HepG2 (cell line): ENCODE results near the gene SREK1. TPM values are rescaled to one million over a fixed set of nuclear protein-coding genes. Genes with fewer than 3 reads are reported as not detected.

ENCODE experiments used
- ATAC-seq: fragments of 200-7000 bp; cut with Tn5 transposase; 3 replicates; pipeline ENCODE4 v1.9.1; 2020; ENCODE audit warnings: mild to moderate bottlenecking, moderate library complexity
- BruUV-seq: library from RNA; stranded (reverse); fragments of 400-500 nt; replicated peaks from 2 replicates; lab custom pipeline; 2021; lab: Mats Ljungman, UMichigan
- CTCF ChIA-PET: fragments of 300-600 bp; formaldehyde crosslinking; extraction: SDS; loops from one replicate; lab custom pipeline; 2021; ENCODE audit warnings: low total read pairs, inconsistent platforms, low intra/inter-chr PET ratio; lab: Yijun Ruan, JAX
- POLR2A ChIA-PET: fragments of 350-600 bp; sonication (Branson Sonifier 250); formaldehyde crosslinking; loops from one replicate; lab custom pipeline; 2020; ENCODE audit warnings: antibody characterized with exemption, inconsistent platforms; lab: Yijun Ruan, JAX
- DNase-seq: peaks from one replicate; pipeline ENCODE4 v3.0.0-alpha.2; 2015; ENCODE audit warnings: low spot score
- FAIRE-seq: peaks from 3 replicates; lab custom pipeline; 2011; peaks lifted over from hg19 to GRCh38; lab: Jason Lieb, UNC
- H2AFZ ChIP-seq: one replicate; pipeline ENCODE4 v1.6.1; 2011; ENCODE audit warnings: low read length, inconsistent platforms
- H3K27ac ChIP-seq: fragments of 300-600 bp; 3 replicates; pipeline ENCODE4 v1.8.0; 2011; ENCODE audit warnings: mixed run types, mild to moderate bottlenecking, mixed read lengths, low read length, inconsistent platforms; ENCODE audit not compliant: insufficient read depth; ENCODE audit errors: extremely low read length
- H3K27me3 ChIP-seq, 2 experiments: fragments of 200-600 bp in 1 of 2; 2 replicates in 1 of 2; 3 replicates in 1 of 2; pipeline versions ENCODE4 v1.6.0 to v1.8.0; 2011; ENCODE audit warnings: low read length in 2 of 2, mild to moderate bottlenecking in 2 of 2, moderate library complexity in 2 of 2, inconsistent platforms in 1 of 2; ENCODE audit not compliant: insufficient read depth in 2 of 2, control insufficient read depth in 1 of 2
- H3K36me3 ChIP-seq, 2 experiments: fragments of 200-600 bp in 1 of 2; replicated peaks in 1 of 2; 2 replicates in 1 of 2; 3 replicates in 1 of 2; pipeline versions ENCODE4 v1.5.1 to v1.8.0; 2011; ENCODE audit warnings: low read length in 2 of 2, inconsistent platforms in 1 of 2; ENCODE audit not compliant: insufficient read depth in 2 of 2, control insufficient read depth in 1 of 2
- H3K4me1 ChIP-seq: 2 replicates; pipeline ENCODE4 v1.5.1; 2012; ENCODE audit warnings: low read length, inconsistent platforms; ENCODE audit not compliant: insufficient read depth
- H3K4me2 ChIP-seq: 2 replicates; pipeline ENCODE4 v1.6.0; 2011; ENCODE audit warnings: low read depth, low read length, inconsistent platforms
- H3K4me3 ChIP-seq, 3 experiments: fragments of 200-600 bp in 1 of 3; sonication (generic), shearing (Covaris generic) in 1 of 3; replicated peaks in 1 of 3; 2 replicates each; pipeline ENCODE4 v1.5.1; 2011 to 2016; ENCODE audit warnings: low read length in 3 of 3, inconsistent platforms in 2 of 3, low read depth in 2 of 3, mild to moderate bottlenecking in 2 of 3, control low read depth in 1 of 3, mixed read lengths in 1 of 3; ENCODE audit not compliant: insufficient read depth in 1 of 3
- H3K79me2 ChIP-seq: one replicate; pipeline ENCODE4 v1.6.1; 2011; ENCODE audit warnings: low read length, inconsistent platforms; ENCODE audit not compliant: insufficient read depth
- H3K9ac ChIP-seq: 2 replicates; pipeline ENCODE4 v1.6.0; 2011; ENCODE audit warnings: mild to moderate bottlenecking, low read depth, low read length, inconsistent platforms; ENCODE audit not compliant: insufficient read depth
- H3K9me3 ChIP-seq: 2 replicates; pipeline ENCODE4 v1.5.1; 2012; ENCODE audit warnings: mild to moderate bottlenecking, low read length
- H4K20me1 ChIP-seq: 2 replicates; pipeline ENCODE4 v1.6.0; 2011; ENCODE audit warnings: inconsistent platforms, mild to moderate bottlenecking, low read length, moderate library complexity; ENCODE audit not compliant: insufficient read depth
- HDAC6 ChIP-seq: fragments of 200-600 bp; sonication (generic); IDR thresholded peaks from 2 replicates; pipeline ENCODE4 v1.7.0; 2017; ENCODE audit warnings: mild to moderate bottlenecking, antibody characterized with exemption, low read length, low read depth
- HMG20A ChIP-seq: IDR thresholded peaks from 2 replicates; pipeline ENCODE4 v1.6.1; 2016; ENCODE audit warnings: borderline replicate concordance
- HMGXB3 ChIP-seq: sonication (generic); formaldehyde crosslinking; IDR thresholded peaks from 2 replicates; pipeline ENCODE4 v1.4.0; 2020; ENCODE audit warnings: missing genetic modification reagents, borderline replicate concordance
- HOXA5 ChIP-seq: sonication (generic); formaldehyde crosslinking; IDR thresholded peaks from 2 replicates; pipeline ENCODE4 v1.4.0; 2020; ENCODE audit warnings: missing genetic modification reagents
- MATR3 ChIP-seq: sonication (generic); formaldehyde crosslinking; IDR thresholded peaks from 2 replicates; pipeline ENCODE4 v1.4.0; 2020; ENCODE audit warnings: missing genetic modification reagents
- MED1 ChIP-seq: sonication (generic); formaldehyde crosslinking; IDR thresholded peaks from 2 replicates; pipeline ENCODE4 v1.4.0; 2020; ENCODE audit warnings: missing genetic modification reagents
- PAF1 ChIP-seq: IDR thresholded peaks from 2 replicates; pipeline ENCODE4 v1.6.1; 2016; ENCODE audit warnings: missing genetic modification reagents, missing compliant biosample characterization
- RARG ChIP-seq: sonication (generic); formaldehyde crosslinking; IDR thresholded peaks from 2 replicates; pipeline ENCODE4 v1.4.0; 2020; ENCODE audit warnings: low read depth, mild to moderate bottlenecking, missing genetic modification reagents
- ZBTB39 ChIP-seq: sonication (generic); formaldehyde crosslinking; IDR thresholded peaks from 2 replicates; pipeline ENCODE4 v1.5.0; 2020; ENCODE audit warnings: missing genetic modification reagents
- WGBS: methylation state at CpG from one replicate; pipeline ENCODE4 v1.1.6; 2017; ENCODE audit warnings: low lambda C conversion rate; 5-methylcytosine and 5-hydroxymethylcytosine counted together
- in situ Hi-C: cut with HindIII; loops from 2 replicates; pipeline ENCODE4 v1.10.0; 2017; ENCODE audit warnings: low pct_unique_long_range_greater_than_20kb; ENCODE audit not compliant: extremely low pct_ligation_motif_present
- intact Hi-C: fragments of 100-400 bp; cut with micrococcal nuclease; formaldehyde crosslinking; loops from one replicate; pipeline ENCODE4 v1.10.0; 2022; ENCODE audit not compliant: unreplicated experiment
- polyA plus RNA-seq, 8 experiments: library from polyadenylated mRNA; depleted of rRNA in 3 of 8; stranded (reverse) in 7 of 8; unstranded in 1 of 8; fragments of >200 nt; fragmentation: Illumina TruSeq in 4 of 8; extraction: Trizol in 4 of 8; gene quantifications; 2 replicates each; pipeline versions ENCODE4 v1.2.1 to v1.2.3, GENCODE V29; 2011 to 2016; ENCODE audit warnings: low read depth in 4 of 8, missing spikeins in 1 of 8, mixed read lengths in 1 of 8; ENCODE audit not compliant: insufficient read depth in 1 of 8
- total RNA-seq, 5 experiments: library from RNA; depleted of rRNA; stranded (reverse); fragments of >200 nt; fragmentation: Illumina TruSeq; extraction: Trizol; gene quantifications; 2 replicates each; pipeline ENCODE4 v1.2.3, GENCODE V29; 2016; ENCODE audit warnings: low read depth in 1 of 5

Gene SREK1
- total and polyA plus RNA-seq, 2 of the 13 experiments (the other 11 are each of a cell fraction or from before 2014, with no cell fraction given), result 60.6 to 90.9 TPM

- no peak for TF ChIP-seq HMGXB3 (CRISPR knock-in tag)
- TF ChIP-seq HDAC6, result no peak
- no peak for TF ChIP-seq PAF1
- TF ChIP-seq RARG (CRISPR knock-in tag), result no peak
- TF ChIP-seq MATR3, result no peak
- TF ChIP-seq ZBTB39 (CRISPR knock-in tag), result no peak
- TF ChIP-seq, all 625 proteins: peak for 2
These were observed 65.2 kb downstream of the SREK1 start (continued) for GRCh38 chr5:66209350-66209749.

- no peaks in the 10 kb centered on the region for H3K4me1 ChIP-seq
- peak; percentile 51; the same call in 2 of the 3 replicates for ATAC-seq
- no peaks in the 10 kb centered on the region for H3K36me3 ChIP-seq
- POLR2A ChIA-PET, result no interaction called here
- TF ChIP-seq HMG20A, result no peak
- no peak for TF ChIP-seq HOXA5 (CRISPR knock-in tag)
- TF ChIP-seq MED1 (CRISPR knock-in tag), result no peak
- H3K4me3 ChIP-seq, result no peak overlapping the region
- no peaks in the 10 kb centered on the region for H3K79me2 ChIP-seq
- no peak overlapping the region for H3K4me2 ChIP-seq
- H3K9me3 ChIP-seq, result no peaks in the 10 kb centered on the region
- H3K27ac ChIP-seq, result no peak overlapping the region
- H4K20me1 ChIP-seq, result no peaks in the 10 kb centered on the region
- CTCF ChIA-PET, result no interaction called here
- in situ Hi-C loops (no loop called here), intact Hi-C loops (no loop called here)
- 17% methylated on average over 6 of the region's 6 CpGs for whole genome bisulfite sequencing
- H2AFZ ChIP-seq, result no peak overlapping the region
- no peak for FAIRE-seq
- BruUV-seq, result no TSS peak
- H3K9ac ChIP-seq, result no peak overlapping the region
- no peaks in the 10 kb centered on the region; a peak in 1 of 5 replicates for H3K27me3 ChIP-seq
- no peak for DNase-seq
These were observed 65.7 kb downstream of the SREK1 start for GRCh38 chr5:66209794-66210193.
